ENCODE measurements around the gene ARHGAP5. TPM values are rescaled to one million over a fixed set of nuclear protein-coding genes. Genes with fewer than 3 reads are reported as not detected.

Gene ARHGAP5
- total RNA-seq, 2 experiments from 2014 or later, result 8.1 to 20.4 TPM

- Histone ChIP-seq H3K79me2 (ENCODE audit: insufficient read depth, low read depth, low read length) (no peaks in the 10 kb centered on the region), H3K4me2 (ENCODE audit: low read length) (no peak overlapping the region), H3K4me3 (ENCODE audit: low read depth, low read length, poor library complexity, severe bottlenecking) (no peak overlapping the region), H3K27ac (ENCODE audit: low read depth, low read length, poor library complexity, severe bottlenecking) (no peak overlapping the region), H3K9me3 (ENCODE audit: low read length) (no peaks in the 10 kb centered on the region), H2AFZ (ENCODE audit: low read length) (no peak overlapping the region), H3K9me2 (ENCODE audit: insufficient read depth, low read length) (no peaks in the 10 kb centered on the region), H3K36me3 (ENCODE audit: insufficient read depth, low read length) (no peaks in the 10 kb centered on the region), H4K20me1 (ENCODE audit: insufficient read depth, low read length) (no peaks in the 10 kb centered on the region), H3K4me1 (ENCODE audit: insufficient read depth, low read length, poor library complexity, severe bottlenecking) (peaks cover 24% of the 10 kb centered on the region)
- no peak for DNase-seq (ENCODE audit: low spot score)
- no TSS peak for BruUV-seq (replicated peaks)
- CTCF ChIA-PET (ENCODE audit: unreplicated experiment), result no interaction called here
- intact Hi-C loops (cut with micrococcal nuclease; ENCODE audit: unreplicated experiment), result no loop called here
- POLR2A ChIA-PET, result no interaction called here
- TF ChIP-seq CTCF (conservative IDR thresholded peaks at IDR 0.05; ENCODE audit: low read length), result no peak
- no peak for TF ChIP-seq EZH2phosphoT487 (IDR thresholded peaks at IDR 0.05; ENCODE audit: borderline replicate concordance, low read depth, low read length)
Measured at GRCh38 chr14:32193532-32193931, 116.4 kb downstream of the ARHGAP5 start.

- Histone ChIP-seq H3K9me3 (ENCODE audit: low read length) (no peaks in the 10 kb centered on the region), H3K36me3 (ENCODE audit: insufficient read depth, low read length) (no peaks in the 10 kb centered on the region), H4K20me1 (ENCODE audit: insufficient read depth, low read length) (no peaks in the 10 kb centered on the region), H3K79me2 (ENCODE audit: insufficient read depth, low read depth, low read length) (no peaks in the 10 kb centered on the region), H3K4me1 (ENCODE audit: insufficient read depth, low read length, poor library complexity, severe bottlenecking) (peaks cover 12% of the 10 kb centered on the region), H3K27ac (ENCODE audit: low read depth, low read length, poor library complexity, severe bottlenecking) (no peak overlapping the region), H2AFZ (ENCODE audit: low read length) (no peak overlapping the region), H3K9me2 (ENCODE audit: insufficient read depth, low read length) (no peaks in the 10 kb centered on the region), H3K4me3 (ENCODE audit: low read depth, low read length, poor library complexity, severe bottlenecking) (no peak overlapping the region), H3K4me2 (ENCODE audit: low read length) (no peak overlapping the region)
- intact Hi-C loops (cut with micrococcal nuclease; ENCODE audit: unreplicated experiment), result no loop called here
- ChIA-PET POLR2A (no interaction called here), CTCF (ENCODE audit: unreplicated experiment) (no interaction called here)
- BruUV-seq (replicated peaks), result no TSS peak
- TF ChIP-seq CTCF (conservative IDR thresholded peaks at IDR 0.05; ENCODE audit: low read length) (no peak), EZH2phosphoT487 (IDR thresholded peaks at IDR 0.05; ENCODE audit: borderline replicate concordance, low read depth, low read length) (no peak)
- no peak for DNase-seq (ENCODE audit: low spot score)
Measured at GRCh38 chr14:32195636-32196035, 118.5 kb downstream of the ARHGAP5 start.

- no peak overlapping the region for H3K4me2 ChIP-seq (ENCODE audit: low read length)
- no peak for DNase-seq (ENCODE audit: low spot score)
- no peak for TF ChIP-seq CTCF (conservative IDR thresholded peaks at IDR 0.05; ENCODE audit: low read length)
- no peak for TF ChIP-seq EZH2phosphoT487 (IDR thresholded peaks at IDR 0.05; ENCODE audit: borderline replicate concordance, low read depth, low read length)
- no peak overlapping the region for H3K27ac ChIP-seq (ENCODE audit: low read depth, low read length, poor library complexity, severe bottlenecking)
- no TSS peak for BruUV-seq (replicated peaks)
- H3K36me3 ChIP-seq (ENCODE audit: insufficient read depth, low read length), result no peaks in the 10 kb centered on the region
- CTCF ChIA-PET (ENCODE audit: unreplicated experiment), result no interaction called here
- no peaks in the 10 kb centered on the region for H3K9me3 ChIP-seq (ENCODE audit: low read length)
- no peaks in the 10 kb centered on the region for H3K79me2 ChIP-seq (ENCODE audit: insufficient read depth, low read depth, low read length)
- no peak overlapping the region for H3K4me3 ChIP-seq (ENCODE audit: low read depth, low read length, poor library complexity, severe bottlenecking)
- no peaks in the 10 kb centered on the region for H3K9me2 ChIP-seq (ENCODE audit: insufficient read depth, low read length)
- POLR2A ChIA-PET, result interaction anchor here (1.2 kb wide), 1 partner anchor 10 kb away, joined by 4 read pairs; no protein-coding TSS in a partner anchor
- no peaks in the 10 kb centered on the region for H4K20me1 ChIP-seq (ENCODE audit: insufficient read depth, low read length)
- no peak overlapping the region for H2AFZ ChIP-seq (ENCODE audit: low read length)
- intact Hi-C loops (cut with micrococcal nuclease; ENCODE audit: unreplicated experiment), result no loop called here
- H3K4me1 ChIP-seq (ENCODE audit: insufficient read depth, low read length, poor library complexity, severe bottlenecking), result peaks cover 26% of the 10 kb centered on the region
Measured at GRCh38 chr14:32197919-32198318, 120.8 kb downstream of the ARHGAP5 start.

Measured in OCI-LY7 (cell line).